NCI-H1092 treated with DMSO at 0.1 percent for 48 hours (cell line): ENCODE data around the gene BMS1.
"Not testable (repeated sequence)": the region's sequence is repeated elsewhere in the genome, so short reads cannot be mapped to it uniquely, and the experiment has no call there.

ENCODE experiments used
- DNase-seq: peaks from one replicate; lab custom pipeline; 2025; lab: John Stamatoyannopoulos, UW

The BMS1 gene

DNA sequence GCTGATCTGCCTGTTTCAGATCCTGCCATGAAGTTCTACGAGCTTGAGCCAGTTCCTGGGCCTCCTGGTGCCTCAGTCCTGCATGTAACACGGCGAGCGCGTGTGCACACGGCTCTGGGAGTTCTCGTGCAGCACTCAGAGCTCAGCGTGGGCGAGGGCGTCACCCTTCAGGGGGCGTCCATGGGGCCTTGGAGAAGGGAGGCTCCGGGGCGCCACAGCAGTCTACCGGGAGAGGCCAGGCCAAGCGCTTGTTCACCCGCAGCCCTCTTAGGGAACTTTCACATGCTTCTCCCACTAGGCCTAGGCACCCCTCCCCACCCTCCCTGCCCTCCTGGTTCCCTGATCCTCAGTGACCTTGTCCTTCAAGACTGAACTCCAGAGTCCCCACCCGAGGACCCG, 83.1 kb downstream of the BMS1 start:
- DNase-seq: no peak

DNA sequence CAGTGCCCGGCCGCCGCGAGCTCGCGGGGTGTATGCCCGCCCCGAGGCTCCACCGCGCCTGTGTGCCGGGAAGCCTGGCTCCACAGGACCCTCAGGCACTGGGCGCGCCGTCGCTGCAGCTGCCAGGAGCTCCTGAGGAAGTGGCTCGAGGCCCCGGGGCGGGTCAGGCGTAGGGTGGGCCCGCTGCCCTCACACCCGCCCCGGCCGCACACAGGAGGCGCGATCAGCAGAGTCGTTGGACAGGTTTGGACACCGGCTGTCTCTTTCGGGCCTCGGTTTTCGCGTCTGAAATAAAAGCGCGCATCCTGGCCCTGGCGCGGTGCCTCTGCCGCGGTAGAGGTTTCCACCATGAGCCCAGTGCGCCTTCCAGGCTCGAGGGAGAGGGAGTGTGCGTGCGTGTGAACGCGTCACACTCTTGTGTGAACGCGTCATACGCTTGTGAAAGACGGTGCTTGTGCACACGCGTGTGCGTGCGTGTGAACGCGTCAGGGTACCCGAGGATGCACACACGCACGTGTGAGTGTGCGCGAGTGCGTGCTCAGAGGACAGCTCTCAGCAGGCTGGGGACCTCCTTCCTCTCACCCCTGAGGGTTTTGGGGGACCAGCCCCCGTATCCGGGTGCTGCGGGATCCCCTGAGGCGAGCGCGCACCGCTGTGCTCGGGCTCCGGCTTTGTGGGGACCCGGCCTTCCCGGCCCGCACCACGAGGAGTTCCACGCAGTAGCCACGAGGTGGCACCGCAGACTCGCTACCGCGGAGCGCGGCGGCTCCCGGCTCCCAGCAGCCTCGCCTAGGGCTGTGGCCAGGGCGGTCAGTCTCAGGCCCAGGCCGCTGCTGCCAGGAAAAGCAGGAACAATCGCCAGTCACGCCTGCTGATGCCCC, 83.8 kb downstream of the BMS1 start:
- DNase-seq: peak; percentile 4

DNA sequence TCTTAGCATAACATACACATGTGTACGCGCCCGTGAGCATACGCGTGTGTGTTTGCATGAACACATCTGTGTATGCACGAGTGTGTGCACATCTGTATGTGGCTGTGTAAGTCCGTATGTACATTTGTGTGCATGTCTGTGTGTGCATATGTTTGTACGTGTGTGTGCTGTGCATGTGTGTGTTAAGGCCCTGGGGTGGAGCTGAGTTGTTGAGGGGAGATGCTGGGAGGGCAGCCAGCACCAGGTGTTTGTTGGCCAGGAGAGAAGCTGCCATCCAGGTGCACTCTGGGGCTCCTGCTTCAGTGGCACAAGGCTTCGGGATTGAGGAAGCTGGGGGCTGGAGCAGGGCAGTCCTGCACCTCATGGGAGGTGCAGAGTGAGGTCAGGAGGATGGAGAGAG, 85.0 kb downstream of the BMS1 start:
- DNase-seq: no peak

DNA sequence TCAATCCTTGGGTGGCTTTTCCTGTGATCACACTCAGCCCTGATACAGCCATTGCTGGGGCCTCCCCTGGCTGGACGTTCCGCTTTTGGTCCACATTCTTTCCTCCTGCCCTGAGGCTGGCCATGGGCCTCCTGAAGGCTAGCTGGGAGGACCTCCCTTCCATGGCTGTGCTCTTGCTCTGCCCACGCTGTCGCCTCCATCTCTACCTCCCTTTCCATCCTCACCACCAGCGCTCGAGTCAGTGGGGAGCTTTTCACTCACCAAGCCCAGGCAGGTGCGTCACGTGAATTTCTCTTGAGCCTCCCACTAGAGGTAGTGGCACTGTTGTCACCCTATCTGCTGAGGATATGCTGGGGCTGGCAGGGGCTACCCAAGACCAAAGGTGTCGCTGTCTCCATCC, 85.9 kb downstream of the BMS1 start:
- DNase-seq: no peak

DNA sequence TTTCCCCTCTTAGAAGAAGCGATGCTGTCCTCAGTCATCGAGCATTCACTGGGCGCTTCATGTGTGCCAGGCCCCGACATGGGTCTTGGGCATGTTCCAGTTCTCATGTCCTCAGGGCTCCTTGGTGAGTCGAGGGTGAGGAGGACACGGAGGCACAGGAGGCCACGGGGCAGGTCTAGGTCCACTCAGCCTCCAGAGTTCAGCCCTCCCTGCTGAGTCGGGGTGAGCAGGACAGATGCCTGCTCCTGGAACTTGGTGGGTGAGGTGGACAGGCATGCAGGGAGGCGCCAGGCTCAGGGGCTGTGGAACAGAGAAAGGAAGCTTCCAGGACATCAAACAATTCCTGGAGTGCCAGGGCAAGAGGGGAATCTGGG, 87.4 kb downstream of the BMS1 start:
- no peak for DNase-seq

DNA sequence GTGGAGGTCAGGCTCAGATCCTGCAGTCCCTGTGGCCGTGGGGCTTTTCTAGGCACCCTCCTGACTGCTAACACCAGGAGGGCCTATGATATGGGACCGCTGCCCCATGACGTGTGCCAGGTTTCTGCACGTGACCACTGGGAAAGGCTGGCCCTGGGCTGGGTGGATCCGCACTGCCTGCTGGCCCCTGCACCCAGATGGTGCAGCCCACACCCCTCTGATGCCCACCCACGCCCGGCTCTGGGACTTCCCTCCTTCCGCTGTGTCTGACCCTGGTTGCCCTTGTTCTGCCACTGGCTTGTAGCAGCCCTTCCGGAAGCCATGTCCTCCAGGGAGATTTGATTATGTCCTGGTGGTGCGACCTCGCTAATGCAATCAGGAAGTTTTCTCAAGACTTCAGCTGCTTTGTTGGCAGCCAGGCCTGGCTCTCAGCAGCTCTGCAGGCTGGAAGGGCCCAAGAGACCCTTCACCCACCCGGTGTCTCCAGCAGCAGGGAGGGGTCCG, 88.6 kb downstream of the BMS1 start:
- DNase-seq: not testable (repeated sequence)

DNA sequence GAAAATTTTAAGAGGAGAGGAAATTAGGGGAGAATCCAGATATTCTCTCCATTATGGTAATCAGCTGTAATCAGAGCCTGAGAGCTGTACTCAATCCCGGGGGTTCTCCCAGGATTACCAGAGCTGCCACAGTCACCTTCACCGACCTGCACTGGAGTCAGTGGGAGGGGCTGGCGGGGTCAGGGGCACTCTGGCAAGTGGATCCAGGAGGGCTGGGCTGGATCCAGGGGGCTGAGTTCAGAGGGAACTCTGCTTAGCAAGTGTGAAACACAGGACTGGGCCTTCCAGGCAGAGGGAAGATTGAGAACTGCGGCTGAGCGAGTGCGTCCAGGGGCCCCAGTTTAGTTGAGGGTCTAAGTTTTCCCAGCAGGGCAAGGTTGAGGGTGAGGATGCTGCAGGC, 89.2 kb downstream of the BMS1 start:
- no peak for DNase-seq

DNA sequence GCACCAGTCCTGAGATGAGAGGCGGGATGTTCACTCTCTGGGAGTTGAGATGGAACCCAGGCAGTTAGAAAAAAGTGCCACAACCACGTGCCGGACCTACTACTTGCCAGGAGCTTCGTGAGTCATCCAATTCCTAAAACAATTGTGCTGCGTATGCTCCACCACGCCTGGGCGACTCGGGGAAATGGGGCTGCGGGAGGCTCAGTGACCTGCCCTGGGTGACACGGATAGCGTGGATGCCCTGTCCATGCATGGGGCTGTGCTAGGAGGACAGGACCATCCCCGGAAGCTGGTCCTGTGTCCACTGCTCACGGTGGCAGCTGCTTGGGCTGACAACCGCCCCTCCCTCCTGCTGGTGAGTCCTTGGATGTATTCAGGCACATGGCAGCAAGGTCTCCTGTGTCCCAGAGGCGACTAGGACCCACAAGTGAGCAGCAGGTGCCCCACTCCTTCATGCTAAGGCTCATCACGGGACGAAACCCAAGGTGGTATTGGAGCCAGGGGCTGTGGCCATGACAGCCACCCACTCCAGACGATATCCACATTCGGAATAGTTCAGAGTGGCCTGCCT, 90.4 kb downstream of the BMS1 start:
- DNase-seq: no peak

DNA sequence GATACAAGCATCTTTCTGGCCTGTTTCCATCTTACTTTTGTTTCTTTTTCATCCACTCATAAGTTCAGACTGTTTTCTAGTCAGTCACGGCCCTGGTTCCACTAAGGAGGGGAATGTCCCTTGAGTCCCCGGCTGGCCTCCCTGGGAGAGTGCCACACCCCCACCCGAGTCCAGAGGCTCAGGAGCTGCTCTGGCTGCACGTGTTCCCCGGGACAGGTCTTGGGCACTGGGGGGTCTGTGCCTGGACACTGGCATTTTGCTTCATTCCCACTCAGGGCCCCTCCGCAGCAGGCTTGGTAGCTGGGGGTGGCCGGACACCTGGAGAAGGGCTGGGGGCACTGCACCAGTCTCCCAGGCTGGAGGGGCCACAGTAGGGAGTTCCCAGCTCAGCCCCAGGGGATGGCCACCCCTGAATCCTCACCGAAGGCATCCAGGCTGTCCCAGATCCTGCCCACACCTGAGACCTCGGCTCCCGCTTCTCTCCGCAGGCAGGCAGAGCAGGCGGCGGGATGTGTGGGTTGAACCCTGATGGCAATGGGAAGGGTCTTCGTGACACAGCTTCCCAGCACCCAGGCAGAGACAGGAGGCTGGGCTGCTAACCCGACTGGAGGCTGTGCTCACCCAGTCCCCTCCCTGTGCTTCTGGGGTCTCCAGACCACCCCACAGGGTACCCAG, 92.3 kb downstream of the BMS1 start:
- DNase-seq: no peak

DNA sequence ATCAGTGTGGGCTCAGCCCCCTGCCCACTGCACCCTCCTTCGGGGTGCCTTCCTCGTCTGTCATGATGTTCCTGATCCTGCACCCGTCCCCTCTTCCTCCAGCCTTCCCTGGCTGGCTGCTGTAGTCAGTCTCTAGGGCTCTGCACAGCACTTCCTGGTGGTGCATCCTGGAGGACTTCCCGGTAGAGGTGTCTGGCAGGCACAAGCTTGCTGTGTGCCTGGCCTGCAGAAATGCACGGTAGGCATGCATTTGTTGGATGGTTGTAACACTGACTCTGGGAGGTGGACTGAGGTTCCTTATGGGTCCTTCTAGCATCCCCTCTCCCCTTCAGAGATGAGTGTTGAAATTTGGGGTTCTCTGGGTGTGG, 92.8 kb downstream of the BMS1 start:
- DNase-seq: no peak

DNA sequence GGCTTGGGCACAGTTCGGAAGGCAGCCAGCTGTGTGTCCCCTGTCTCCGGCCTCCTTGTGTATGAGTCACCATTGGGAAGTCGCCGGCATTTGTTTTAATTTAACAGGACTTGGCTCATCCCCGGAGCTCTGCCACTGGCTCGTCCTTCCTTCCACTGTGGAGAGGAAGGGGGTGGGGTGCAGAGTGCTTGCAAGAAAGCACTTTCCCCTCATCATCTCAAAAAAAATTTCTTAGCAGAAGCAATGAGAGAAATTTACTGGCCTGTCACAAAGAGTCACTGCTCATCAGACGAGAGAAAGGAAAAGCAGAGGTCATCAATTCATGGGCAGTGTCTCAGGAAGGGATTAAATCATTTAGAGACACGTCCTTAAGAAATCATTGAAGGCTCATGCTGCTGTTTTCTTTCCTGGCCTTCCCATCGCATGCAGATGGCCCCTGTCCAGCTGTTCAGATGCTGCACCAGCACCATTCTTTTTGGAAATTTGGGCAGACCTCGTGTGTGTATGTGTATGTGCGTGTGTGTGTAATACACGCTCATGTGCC, 93.3 kb downstream of the BMS1 start:
- DNase-seq: no peak

DNA sequence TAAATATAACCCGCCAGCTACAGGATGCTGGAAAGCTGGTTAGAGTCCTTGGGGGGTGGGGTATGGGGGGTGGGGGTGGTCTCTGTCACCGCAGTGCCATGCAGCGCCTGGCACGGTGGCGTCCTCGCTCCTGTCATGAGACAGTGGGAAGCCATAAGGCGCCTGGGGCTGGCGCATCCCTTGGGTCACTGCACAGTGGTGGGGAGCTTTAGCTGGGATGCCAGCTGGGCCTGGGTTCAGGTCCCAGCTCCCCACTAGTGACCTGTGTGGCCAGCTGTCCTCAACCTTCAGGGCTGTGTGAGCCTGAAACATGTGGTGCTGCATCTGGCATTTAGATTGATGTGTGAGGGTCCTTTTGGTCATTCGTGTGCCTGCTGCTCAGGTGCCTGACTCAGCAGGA, 93.9 kb downstream of the BMS1 start:
- DNase-seq: no peak

DNA sequence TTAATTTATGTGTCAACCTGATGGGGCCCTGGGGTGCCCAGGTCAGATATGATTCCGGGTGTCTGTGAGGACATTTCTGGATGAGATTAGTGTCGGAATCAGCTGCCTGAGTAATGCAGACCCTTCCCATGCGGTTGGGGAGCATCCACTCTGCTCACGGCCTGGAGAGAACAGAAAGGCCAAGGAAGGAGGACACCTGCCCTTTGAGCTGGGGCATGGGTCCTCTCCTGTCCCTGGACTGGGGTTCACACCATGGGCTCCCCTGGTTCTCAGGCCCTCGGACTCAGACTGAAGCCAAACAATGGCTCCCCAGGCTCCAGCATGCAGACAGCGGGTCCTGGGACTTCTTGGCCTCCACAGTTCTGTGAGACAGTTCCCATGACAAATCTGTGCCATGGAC, 94.3 kb downstream of the BMS1 start:
- no peak for DNase-seq

DNA sequence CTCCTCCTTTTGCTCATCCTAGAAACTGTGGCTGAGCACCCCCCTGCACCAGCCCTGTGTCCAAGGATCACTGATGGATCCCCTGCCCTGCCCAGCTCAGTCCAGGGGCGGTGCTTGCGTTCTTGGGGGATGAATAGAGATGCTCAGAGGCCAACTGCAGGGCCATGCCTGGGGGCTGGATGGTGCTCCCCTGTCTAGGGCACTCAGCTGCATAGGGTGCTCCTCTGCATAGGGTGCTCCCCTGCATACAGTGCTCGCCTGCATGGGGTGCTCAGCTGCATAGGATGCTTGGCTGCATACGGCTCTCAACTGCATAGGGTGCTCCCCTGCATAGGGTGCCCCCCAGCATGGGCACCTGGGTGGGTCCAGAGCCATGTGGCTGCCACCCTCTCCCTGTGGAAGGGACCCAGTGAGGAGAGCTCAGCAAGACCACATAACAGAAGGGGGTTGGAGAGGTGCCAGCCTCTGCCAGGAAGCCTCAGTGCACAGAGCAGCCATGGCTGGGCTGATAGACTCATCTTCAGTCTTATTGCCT, 95.0 kb downstream of the BMS1 start:
- no peak for DNase-seq

DNA sequence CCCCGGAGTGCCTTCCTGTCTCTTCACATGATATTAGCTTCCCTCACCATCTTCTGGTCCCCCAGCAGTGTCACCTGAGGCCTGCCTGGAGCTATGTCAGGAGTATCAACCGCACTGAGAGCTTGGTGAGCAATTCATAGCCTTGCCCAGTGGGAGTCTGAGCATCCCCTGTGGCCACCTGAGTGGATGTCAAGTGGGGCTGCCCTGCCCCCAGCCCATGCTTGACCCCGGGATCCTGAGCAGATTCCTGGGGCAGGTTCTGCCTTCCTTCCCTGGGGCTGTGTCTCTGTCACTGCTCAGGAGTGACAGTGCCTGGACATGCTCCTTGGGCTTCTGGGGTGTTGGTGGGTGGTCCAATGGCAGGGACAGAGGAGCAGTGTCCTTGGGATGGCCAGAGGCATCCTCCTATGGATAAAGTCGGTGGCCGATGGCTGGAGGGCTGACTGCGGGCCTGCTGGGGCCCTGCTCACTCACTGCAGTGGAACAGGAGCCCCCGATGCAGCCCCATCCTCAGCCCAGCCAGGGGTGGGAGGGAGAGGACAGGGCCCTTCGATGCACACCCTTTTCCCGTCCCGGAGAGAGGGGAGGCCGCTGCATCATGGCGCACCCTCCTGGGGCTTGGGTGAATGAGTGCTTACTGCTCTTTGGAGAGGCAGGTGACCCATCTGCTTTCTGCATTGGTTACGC, 95.7 kb downstream of the BMS1 start:
- no peak for DNase-seq

DNA sequence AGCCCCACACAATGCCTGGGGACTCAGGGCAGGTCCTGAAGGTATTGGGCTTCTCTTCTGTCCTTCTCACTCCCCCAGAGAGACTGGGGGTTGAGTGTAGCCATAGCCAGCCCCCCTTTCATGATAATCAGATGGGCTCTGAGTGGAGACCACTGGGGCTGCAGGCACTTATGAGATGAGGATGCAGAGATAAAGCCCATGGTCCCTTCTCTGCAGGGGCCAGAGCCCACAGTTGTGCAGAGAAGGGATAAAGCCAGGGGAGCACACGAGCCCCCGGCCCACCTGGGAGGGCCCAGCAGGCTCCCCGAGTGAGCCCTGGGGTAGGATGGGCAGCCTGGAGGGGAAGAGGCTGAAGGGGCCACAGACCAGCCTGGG, 96.2 kb downstream of the BMS1 start:
- DNase-seq: no peak

DNA sequence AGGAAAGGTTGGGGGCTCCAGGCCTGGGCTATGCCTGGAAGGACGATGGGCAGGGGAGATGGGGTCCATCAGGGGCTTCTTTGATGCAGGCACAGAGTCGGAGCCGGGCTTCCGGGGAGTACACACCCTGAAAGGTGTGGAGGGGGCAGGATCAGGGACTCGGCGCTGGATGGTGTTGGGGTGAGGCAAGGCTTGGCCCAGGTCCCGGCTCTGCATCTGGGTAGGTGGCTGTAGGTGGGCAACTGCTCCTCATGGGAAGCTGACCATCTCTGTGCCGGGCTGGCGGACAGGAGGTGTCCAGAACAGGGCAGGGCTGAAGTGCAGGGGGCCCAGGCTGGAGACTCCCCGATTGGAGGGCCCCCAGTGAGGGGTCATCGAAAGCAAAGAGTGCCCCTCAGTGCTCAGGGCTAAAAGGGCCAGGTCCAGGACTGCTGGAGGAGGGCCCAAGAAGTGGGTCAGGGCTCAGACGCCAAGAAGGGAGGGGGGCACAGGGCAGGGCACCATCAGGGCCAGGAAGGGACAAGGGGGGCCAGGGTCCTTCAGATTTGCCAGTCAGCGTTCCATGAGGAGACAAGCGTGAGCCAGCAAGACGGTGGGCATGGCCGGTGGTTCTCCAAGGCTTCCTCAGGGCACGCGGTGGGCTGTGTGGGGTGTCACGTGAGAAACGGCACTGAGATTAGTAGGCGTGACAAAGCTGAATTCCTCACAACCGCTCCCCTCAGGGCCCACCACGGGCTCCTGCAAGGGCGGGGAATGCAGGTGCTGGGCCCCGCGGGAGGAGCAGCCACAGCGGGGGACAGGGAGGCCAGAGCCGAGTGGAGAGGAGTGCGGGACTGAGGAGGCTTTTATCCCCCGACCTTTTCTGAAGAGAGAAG, 97.0 kb downstream of the BMS1 start:
- no peak for DNase-seq

DNA sequence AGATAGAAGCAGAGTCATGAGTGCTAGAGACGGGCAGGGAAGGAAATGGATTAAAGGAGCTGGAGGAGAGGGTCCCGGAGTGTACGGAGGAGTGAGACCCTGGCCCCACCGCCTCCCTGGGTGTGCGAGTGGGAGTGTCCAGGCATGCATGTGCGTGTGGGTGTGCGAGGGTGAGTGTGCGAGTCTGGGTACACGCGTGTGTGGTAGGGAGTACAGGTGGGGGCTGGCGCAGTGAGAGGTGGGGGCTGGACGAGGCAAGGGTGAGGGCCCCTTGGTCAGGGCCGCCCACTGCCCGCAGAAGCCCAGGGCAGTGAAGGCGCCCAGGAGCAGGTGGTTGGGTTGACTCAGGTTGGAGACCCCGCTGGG, 97.6 kb downstream of the BMS1 start:
- DNase-seq: no peak

DNA sequence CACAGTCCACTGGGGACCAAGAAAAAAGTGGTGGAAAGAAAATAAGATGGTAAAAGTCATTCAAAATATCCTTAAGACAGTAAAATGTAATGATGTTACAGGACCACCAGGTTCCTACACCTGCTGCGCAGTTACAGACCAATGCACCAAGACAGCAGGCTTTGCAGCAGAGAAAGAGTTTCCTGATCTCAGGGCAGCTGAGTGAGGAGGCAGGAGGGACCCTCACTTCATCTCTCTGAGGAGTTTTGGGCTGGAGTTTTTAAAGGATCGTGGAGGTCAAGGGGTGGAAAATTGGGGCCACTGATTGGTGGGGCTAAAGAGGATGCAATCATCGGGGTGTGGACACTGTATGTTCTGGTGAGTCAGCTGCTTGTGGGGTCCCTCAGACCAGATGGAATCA, 100.0 kb downstream of the BMS1 start:
- DNase-seq: no peak
